C4-2B (cell line): ENCODE data around the gene USP32.

Experiments
- H3K27ac ChIP-seq: fragments of 450-650 bp; 2 replicates; pipeline ENCODE4 v1.5.1; 2017
- ZFX ChIP-seq: fragments of 450-650 bp; IDR thresholded peaks from 2 replicates; pipeline ENCODE4 v1.6.1; 2017
- TF ChIP-seq, protein P1 (sequence below): fragments of 450-650 bp; conservative IDR thresholded peaks from 2 replicates; pipeline ENCODE4 v1.5.1; 2017; ENCODE audit warnings: mild to moderate bottlenecking

USP32 gene

DNA sequence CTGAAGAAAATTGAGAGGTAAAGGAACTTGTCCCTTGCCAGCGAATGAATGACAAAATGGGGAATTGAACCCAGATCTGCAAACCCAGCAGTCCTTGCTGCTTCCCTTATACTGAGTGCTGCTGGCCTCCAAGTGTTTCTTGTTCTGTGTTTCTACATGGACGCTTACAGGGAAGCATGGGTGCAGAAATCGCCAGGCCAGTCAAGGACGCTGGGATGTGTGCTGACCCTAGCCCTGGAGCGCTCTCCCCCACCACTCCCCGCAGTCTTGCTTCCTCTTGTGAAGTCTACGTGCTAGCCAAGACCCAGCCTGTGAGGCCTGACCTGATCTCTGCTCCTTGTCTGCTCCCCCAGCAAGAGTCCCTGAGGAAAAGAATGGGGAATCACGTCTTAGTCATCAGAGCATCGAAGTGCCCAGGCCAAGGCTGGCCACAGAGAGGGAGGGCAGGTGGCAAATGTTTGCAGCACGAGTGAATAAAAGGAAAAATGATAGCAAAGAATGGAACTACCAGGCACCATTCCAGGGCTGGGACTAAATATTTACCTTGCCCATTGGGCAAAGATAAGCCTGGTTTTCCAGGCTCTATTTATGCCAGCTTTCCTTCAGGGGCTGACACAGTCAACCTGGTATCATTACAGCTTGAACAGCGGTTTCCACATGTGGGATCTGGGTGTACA lies 224.7 kb downstream of the USP32 start:
- TF ChIP-seq, protein P1, sequence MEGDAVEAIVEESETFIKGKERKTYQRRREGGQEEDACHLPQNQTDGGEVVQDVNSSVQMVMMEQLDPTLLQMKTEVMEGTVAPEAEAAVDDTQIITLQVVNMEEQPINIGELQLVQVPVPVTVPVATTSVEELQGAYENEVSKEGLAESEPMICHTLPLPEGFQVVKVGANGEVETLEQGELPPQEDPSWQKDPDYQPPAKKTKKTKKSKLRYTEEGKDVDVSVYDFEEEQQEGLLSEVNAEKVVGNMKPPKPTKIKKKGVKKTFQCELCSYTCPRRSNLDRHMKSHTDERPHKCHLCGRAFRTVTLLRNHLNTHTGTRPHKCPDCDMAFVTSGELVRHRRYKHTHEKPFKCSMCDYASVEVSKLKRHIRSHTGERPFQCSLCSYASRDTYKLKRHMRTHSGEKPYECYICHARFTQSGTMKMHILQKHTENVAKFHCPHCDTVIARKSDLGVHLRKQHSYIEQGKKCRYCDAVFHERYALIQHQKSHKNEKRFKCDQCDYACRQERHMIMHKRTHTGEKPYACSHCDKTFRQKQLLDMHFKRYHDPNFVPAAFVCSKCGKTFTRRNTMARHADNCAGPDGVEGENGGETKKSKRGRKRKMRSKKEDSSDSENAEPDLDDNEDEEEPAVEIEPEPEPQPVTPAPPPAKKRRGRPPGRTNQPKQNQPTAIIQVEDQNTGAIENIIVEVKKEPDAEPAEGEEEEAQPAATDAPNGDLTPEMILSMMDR: no peak
- TF ChIP-seq ZFX: no peak
- H3K27ac ChIP-seq: no peak overlapping the region

GRCh38 chr17:60165971-60166370 lies 226.0 kb downstream of the USP32 start:
- TF ChIP-seq, protein P1: no peak
- TF ChIP-seq ZFX: no peak
- no peak overlapping the region for H3K27ac ChIP-seq

- no peak overlapping the region for H3K27ac ChIP-seq
- TF ChIP-seq, protein P1: no peak
Measured at GRCh38 chr17:60165223-60165622, 226.7 kb downstream of the USP32 start.

GRCh38 chr17:60164697-60165096 lies 227.2 kb downstream of the USP32 start:
- no peak for TF ChIP-seq ZFX
- TF ChIP-seq, protein P1: no peak
- no peak overlapping the region for H3K27ac ChIP-seq

GRCh38 chr17:60164164-60164563 lies 227.8 kb downstream of the USP32 start:
- no peak for TF ChIP-seq ZFX
- TF ChIP-seq, protein P1: no peak
- H3K27ac ChIP-seq: no peak overlapping the region

- no peak overlapping the region for H3K27ac ChIP-seq
- TF ChIP-seq, protein P1: no peak
- TF ChIP-seq ZFX: no peak
Measured at GRCh38 chr17:60163108-60163784, 228.7 kb downstream of the USP32 start.

DNA sequence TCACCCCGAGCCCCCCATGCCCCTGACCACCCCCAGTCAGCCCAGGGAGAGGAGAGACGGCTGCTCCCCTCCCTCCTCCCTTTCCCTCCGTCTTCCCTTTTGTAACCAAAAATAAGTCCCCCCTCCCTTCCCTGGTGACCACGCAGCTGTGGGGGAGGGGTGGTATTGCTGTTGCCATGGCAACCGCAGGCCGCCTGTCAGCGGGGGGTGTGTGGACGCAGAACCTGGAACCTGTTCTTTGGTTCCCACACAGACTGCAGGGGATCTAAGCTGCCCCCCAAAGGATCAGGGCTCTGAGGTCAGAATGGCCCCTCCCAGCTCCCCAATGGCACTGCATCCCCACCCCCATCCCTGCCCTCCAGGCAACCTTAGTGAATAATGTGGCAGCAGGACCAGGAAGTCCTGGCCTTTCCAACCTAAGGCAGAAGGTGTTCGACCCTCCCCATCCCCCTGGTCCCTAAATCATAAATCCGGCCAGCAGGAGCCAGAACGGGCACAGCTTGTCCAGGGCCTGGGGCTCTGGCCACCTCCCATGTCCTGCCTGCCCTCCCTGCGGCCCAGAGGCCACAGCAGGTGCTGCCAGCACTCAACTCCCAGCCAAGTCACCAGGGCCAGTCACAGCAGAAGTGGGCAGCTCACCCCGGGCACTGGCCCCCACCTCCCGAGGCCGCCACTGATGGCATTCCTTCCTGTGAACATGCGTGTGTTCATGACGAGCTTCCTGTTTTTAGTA lies 230.2 kb downstream of the USP32 start:
- TF ChIP-seq, protein P1: no peak
- H3K27ac ChIP-seq: no peak overlapping the region; the same call in 1 of the 2 replicates
